ENCODE data around the gene IL9. TPM values are rescaled to one million over a fixed set of nuclear protein-coding genes. Genes with fewer than 3 reads are reported as not detected.

Gene IL9
- total RNA-seq, 2 donors from 2014 or later: not detected

DNA sequence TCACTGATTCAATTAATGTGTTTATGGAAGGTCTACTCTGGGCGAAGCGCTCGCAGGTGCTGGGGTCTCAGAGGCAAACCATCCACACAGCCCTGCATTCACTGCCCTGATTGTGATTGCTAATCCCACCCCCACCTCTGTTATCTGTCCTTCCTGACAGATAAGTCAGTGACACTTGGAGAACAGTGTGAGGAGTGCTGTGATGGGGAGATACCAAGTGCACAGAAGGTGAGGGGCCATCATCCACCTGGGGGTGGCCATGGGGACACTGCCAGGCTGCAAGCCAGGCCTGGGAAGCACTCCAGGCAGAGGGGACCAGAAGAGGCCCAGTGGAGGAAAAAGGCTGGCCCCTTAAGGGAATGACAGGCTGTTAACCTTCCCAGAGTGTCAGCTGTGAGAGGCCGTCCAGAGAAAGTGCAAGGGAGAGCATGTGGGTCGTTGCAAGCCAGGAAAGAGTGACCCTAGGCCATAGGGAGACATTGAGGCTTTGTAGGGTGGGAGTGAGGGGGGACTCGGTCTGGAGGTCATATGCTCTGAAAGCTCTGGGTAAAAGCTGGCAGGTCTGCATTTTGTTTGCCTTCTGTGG lies 18.0 kb downstream of the IL9 start:
- Histone ChIP-seq H3K36me3 (no peaks in the 10 kb centered on the region), H3K9ac (ENCODE audit: low read depth in 2 of 2, low read length in 2 of 2) (no peak overlapping the region), H3K27ac (no peak overlapping the region), H3K4me1 (no peaks in the 10 kb centered on the region), H3K9me3 (no peaks in the 10 kb centered on the region), H3K4me3 (no peak overlapping the region), H3K27me3 (no peaks in the 10 kb centered on the region)
- DNase-seq: no peak
- intact Hi-C loops (cut with DNase I): no loop called here
- TF ChIP-seq, protein P1, sequence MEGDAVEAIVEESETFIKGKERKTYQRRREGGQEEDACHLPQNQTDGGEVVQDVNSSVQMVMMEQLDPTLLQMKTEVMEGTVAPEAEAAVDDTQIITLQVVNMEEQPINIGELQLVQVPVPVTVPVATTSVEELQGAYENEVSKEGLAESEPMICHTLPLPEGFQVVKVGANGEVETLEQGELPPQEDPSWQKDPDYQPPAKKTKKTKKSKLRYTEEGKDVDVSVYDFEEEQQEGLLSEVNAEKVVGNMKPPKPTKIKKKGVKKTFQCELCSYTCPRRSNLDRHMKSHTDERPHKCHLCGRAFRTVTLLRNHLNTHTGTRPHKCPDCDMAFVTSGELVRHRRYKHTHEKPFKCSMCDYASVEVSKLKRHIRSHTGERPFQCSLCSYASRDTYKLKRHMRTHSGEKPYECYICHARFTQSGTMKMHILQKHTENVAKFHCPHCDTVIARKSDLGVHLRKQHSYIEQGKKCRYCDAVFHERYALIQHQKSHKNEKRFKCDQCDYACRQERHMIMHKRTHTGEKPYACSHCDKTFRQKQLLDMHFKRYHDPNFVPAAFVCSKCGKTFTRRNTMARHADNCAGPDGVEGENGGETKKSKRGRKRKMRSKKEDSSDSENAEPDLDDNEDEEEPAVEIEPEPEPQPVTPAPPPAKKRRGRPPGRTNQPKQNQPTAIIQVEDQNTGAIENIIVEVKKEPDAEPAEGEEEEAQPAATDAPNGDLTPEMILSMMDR (IDR thresholded peaks at IDR 0.05): no peak

DNA sequence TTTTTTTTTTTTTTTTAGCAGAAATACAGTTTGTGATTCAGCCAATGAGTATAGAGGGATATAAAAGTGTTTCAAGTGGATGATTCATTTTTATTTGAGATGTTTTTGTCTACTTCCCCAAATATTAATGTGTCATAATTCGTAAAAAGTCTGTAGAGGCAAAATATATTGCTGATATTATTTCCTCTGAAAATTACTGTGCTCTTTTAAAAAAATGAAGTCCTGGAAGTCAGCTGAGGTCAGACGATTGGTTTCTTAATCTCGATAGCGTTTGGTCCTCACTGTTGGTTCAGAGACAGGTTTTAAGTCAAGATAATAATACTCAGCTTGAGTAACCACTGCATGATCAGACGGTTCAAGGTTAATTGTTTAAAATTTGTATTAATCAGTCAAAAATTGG lies 19.5 kb downstream of the IL9 start:
- Histone ChIP-seq H3K36me3 (no peaks in the 10 kb centered on the region), H3K27ac (no peak overlapping the region), H3K27me3 (no peaks in the 10 kb centered on the region), H3K9me3 (no peaks in the 10 kb centered on the region), H3K9ac (ENCODE audit: low read depth in 2 of 2, low read length in 2 of 2) (no peak overlapping the region), H3K4me3 (no peak overlapping the region), H3K4me1 (no peaks in the 10 kb centered on the region)
- TF ChIP-seq, protein P1 (IDR thresholded peaks at IDR 0.05): no peak
- DNase-seq: no peak
- intact Hi-C loops (cut with DNase I): no loop called here

DNA sequence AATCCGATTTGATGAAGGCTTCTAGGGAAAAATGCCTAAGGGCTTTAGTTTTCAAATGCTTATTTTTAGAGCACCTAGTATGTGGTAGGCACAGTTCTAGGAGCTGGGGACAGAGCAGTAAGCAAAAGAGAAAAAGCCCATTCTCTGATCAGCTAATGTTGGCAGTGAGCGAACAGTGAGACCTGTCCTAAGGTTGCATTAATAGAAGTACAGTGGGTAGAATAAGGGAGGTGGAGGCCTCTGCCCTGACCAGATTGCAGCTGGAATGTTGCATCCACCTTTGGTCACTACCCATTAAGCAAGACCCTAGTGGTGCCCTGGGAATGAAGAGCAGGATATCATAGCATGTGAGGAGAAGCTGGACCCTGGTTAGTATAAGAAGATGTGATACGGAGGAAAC lies 20.1 kb downstream of the IL9 start:
- Histone ChIP-seq H3K4me1 (no peaks in the 10 kb centered on the region), H3K27me3 (no peaks in the 10 kb centered on the region), H3K36me3 (no peaks in the 10 kb centered on the region), H3K4me3 (no peak overlapping the region), H3K9me3 (no peaks in the 10 kb centered on the region), H3K27ac (no peak overlapping the region), H3K9ac (ENCODE audit: low read depth in 2 of 2, low read length in 2 of 2) (no peak overlapping the region)
- intact Hi-C loops (cut with DNase I): no loop called here
- DNase-seq: no peak
- TF ChIP-seq, protein P1 (IDR thresholded peaks at IDR 0.05): no peak

DNA sequence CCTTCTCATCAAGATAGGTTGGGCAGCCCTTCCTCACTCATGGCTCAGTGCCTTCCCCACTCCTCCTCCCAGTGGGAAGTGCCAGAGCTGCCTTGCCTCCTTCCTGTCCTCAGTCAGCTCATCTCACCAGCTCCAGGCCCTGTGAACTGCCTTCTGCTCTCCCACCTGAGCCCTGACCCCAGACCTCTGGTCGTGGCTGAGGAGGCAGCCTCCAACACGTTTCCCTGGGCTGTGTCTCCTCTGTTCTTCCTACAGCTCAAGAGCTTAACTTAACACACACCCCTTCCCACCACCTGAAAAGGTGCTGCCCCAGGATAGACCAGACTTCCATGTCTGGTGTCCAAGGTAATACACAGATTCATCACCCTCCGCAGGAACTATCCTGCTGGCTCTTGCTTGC lies 21.2 kb downstream of the IL9 start:
- no peaks in the 10 kb centered on the region for H3K9me3 ChIP-seq
- no peaks in the 10 kb centered on the region for H3K36me3 ChIP-seq
- H3K9ac ChIP-seq (ENCODE audit: low read depth in 2 of 2, low read length in 2 of 2): no peak overlapping the region
- H3K27ac ChIP-seq: no peak overlapping the region
- H3K4me1 ChIP-seq: peaks cover 4% of the 10 kb centered on the region
- H3K27me3 ChIP-seq: no peaks in the 10 kb centered on the region
- DNase-seq: no peak
- intact Hi-C loops (cut with DNase I): no loop called here
- no peak overlapping the region for H3K4me3 ChIP-seq
- TF ChIP-seq, protein P1 (IDR thresholded peaks at IDR 0.05): no peak

DNA sequence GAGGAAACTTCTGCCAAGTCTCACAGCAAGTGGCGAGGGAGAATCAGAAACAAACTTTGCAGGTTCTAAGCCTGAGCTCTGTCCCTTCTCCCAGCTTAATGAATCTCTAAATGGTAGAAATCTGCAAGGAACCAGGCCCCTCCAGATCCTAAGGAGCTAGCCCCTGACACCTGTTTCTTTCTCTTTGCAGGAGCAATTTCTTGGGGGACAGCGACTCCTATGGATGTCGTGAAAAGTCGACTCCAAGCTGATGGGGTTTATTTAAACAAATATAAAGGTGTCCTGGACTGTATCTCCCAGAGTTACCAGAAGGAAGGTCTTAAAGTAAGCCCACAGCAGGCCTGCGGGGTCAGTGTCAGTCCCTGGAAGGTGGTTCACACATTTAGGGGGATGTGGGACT lies 21.8 kb downstream of the IL9 start:
- no peak overlapping the region for H3K4me3 ChIP-seq
- no peaks in the 10 kb centered on the region for H3K9me3 ChIP-seq
- TF ChIP-seq, protein P1 (IDR thresholded peaks at IDR 0.05): no peak
- H3K4me1 ChIP-seq: peaks cover 5% of the 10 kb centered on the region
- DNase-seq: no peak
- H3K9ac ChIP-seq (ENCODE audit: low read depth in 2 of 2, low read length in 2 of 2): no peak overlapping the region
- intact Hi-C loops (cut with DNase I): no loop called here
- no peaks in the 10 kb centered on the region for H3K36me3 ChIP-seq
- no peak overlapping the region for H3K27ac ChIP-seq
- H3K27me3 ChIP-seq: no peaks in the 10 kb centered on the region
